Activated CD8-positive, alpha-beta memory T cell treated with anti-CD3 and anti-CD28 coated beads for 1 hour (primary cell): ENCODE measurements around the gene AMDHD2.

Experiments
- DNase-seq, 2 donors: peaks; one replicate each; pipeline ENCODE4 v3.0.0-alpha.2; 2020; ENCODE audit warnings: low read depth in 1 of 2; ENCODE audit errors: extremely low read depth in 1 of 2

AMDHD2 gene

GRCh38 chr16:2482708-2483534, 37.2 kb upstream of the AMDHD2 start:
- no peak for DNase-seq

GRCh38 chr16:2483939-2484897, 36.0 kb upstream of the AMDHD2 start:
- no peak for DNase-seq

GRCh38 chr16:2484898-2485508, 35.2 kb upstream of the AMDHD2 start:
- DNase-seq: no peak

GRCh38 chr16:2485811-2486507, 34.2 kb upstream of the AMDHD2 start:
- DNase-seq: no peak

GRCh38 chr16:2486645-2487516, 33.3 kb upstream of the AMDHD2 start:
- DNase-seq: peak; percentile 54 to 63

GRCh38 chr16:2487517-2487842, 32.7 kb upstream of the AMDHD2 start:
- no peak for DNase-seq

- no peak for DNase-seq
Observed at GRCh38 chr16:2487903-2488531, 32.2 kb upstream of the AMDHD2 start.

- DNase-seq: no peak
Observed at GRCh38 chr16:2489581-2489980, 30.6 kb upstream of the AMDHD2 start.

- DNase-seq: no peak
Observed at GRCh38 chr16:2490190-2491105, 29.7 kb upstream of the AMDHD2 start.

GRCh38 chr16:2492292-2492691, 27.9 kb upstream of the AMDHD2 start:
- no peak for DNase-seq

GRCh38 chr16:2493605-2494004, 26.6 kb upstream of the AMDHD2 start:
- no peak for DNase-seq

- DNase-seq: no peak
Observed at GRCh38 chr16:2494616-2495015, 25.6 kb upstream of the AMDHD2 start.

GRCh38 chr16:2495041-2495440, 25.1 kb upstream of the AMDHD2 start:
- no peak for DNase-seq

- DNase-seq: no peak
Observed at GRCh38 chr16:2496223-2497115, 23.7 kb upstream of the AMDHD2 start.

- no peak for DNase-seq
Observed at GRCh38 chr16:2497116-2497630, 23.0 kb upstream of the AMDHD2 start.

GRCh38 chr16:2497695-2498484, 22.3 kb upstream of the AMDHD2 start:
- DNase-seq: no peak
